ACC112 (cell line): Measurements from ENCODE around the gene CALN1.

Experiments
- H2AFZ ChIP-seq: fragments of 200-600 bp; sonication (generic); one replicate; pipeline ENCODE4 v1.6.0; 2017; ENCODE audit warnings: antibody characterized with exemption, low read length; ENCODE audit not compliant: unreplicated experiment
- H3K27ac ChIP-seq: fragments of 200-600 bp; sonication (generic); 2 replicates; pipeline ENCODE4 v1.5.1; 2014; ENCODE audit warnings: low read depth, mild to moderate bottlenecking, antibody characterized with exemption, low read length, moderate library complexity
- H3K27me3 ChIP-seq: fragments of 200-600 bp; sonication (generic); 2 replicates; pipeline ENCODE4 v1.6.1; 2014; ENCODE audit warnings: mild to moderate bottlenecking, antibody characterized with exemption, low read length, moderate library complexity, mixed read lengths; ENCODE audit not compliant: insufficient read depth
- H3K36me3 ChIP-seq: fragments of 200-600 bp; sonication (generic); 2 replicates; pipeline ENCODE4 v1.6.1; 2016; ENCODE audit warnings: mild to moderate bottlenecking, antibody characterized with exemption, low read length, moderate library complexity, mixed read lengths; ENCODE audit not compliant: insufficient read depth
- H3K4me1 ChIP-seq: fragments of 200-600 bp; sonication (generic); one replicate; pipeline ENCODE4 v1.6.1; 2016; ENCODE audit warnings: low read length, mixed read lengths; ENCODE audit not compliant: insufficient read depth, unreplicated experiment, control insufficient read depth
- H3K4me3 ChIP-seq: fragments of 200-600 bp; sonication (generic); 2 replicates; pipeline ENCODE4 v1.5.1; 2014; ENCODE audit warnings: mild to moderate bottlenecking, low read depth, low read length
- H3K79me2 ChIP-seq: fragments of 200-600 bp; sonication (generic); one replicate; pipeline ENCODE4 v1.6.0; 2016; ENCODE audit warnings: low read length; ENCODE audit not compliant: control insufficient read depth, unreplicated experiment, insufficient read depth

The CALN1 gene

DNA sequence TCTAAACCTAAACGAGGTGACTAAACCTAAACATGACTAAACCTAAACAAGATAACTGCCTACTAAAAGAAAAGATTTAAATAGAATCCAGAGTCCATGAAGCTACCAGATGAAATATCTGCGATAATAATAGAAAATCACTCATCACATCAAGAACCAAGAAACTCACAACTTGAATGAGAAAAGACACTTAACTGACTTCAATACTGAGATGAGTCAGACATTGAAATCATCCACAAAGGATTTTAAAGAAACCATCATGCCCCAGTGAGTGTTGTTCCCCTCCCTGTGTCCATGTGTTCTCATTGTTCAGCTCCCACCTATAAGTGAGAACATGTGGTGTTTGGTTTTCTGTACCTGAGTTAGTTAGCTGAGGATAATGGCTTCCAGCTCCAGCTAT, 416.0 kb downstream of the CALN1 start:
- Histone ChIP-seq H3K27ac (no peak overlapping the region), H3K4me3 (no peak overlapping the region), H3K27me3 (no peaks in the 10 kb centered on the region), H3K79me2 (no peaks in the 10 kb centered on the region), H3K4me1 (no peaks in the 10 kb centered on the region), H3K36me3 (no peaks in the 10 kb centered on the region), H2AFZ (no peak overlapping the region)

DNA sequence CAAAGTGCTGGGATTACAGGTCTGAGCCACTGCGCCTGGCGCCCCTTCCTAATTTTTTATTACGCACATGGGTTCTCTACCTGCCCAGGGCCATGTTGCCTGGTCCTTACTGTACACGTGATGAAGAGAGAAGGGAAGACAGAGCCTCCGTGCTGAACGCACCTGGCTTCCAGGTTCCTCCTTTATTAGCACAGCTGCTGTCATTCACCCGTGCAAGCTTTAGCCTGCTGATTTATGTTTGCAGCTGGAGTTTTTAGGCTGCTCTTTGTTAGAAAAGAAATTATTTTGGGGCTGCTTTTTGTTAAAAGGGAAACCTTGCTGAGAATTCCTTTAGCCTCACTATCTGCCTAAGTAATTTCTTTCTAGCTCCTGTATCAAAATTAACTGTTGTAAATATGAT, 417.0 kb downstream of the CALN1 start:
- Histone ChIP-seq H3K4me3 (no peak overlapping the region), H3K27me3 (no peaks in the 10 kb centered on the region), H3K79me2 (no peaks in the 10 kb centered on the region), H2AFZ (no peak overlapping the region), H3K4me1 (no peaks in the 10 kb centered on the region), H3K36me3 (no peaks in the 10 kb centered on the region), H3K27ac (no peak overlapping the region)

DNA sequence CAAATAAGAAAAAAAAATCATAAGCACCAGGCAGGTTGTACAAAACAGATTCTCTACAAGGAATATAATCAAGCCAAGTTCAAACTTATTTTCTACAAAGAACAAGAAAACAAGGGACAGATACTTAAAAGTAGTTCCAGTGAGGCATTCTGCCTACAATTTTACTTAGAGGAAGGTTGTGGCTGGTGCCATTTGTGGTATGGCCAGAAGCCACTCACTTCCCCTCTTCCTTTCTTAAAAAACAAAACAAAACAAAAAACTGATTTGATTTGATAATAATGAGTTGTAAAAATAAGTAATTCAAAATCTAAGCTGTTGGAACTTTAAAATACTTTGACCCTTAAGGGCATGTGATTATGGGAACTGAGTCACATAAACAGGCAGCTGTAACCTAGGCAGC, 420.6 kb downstream of the CALN1 start:
- H3K4me1 ChIP-seq: no peaks in the 10 kb centered on the region
- H3K79me2 ChIP-seq: no peaks in the 10 kb centered on the region

DNA sequence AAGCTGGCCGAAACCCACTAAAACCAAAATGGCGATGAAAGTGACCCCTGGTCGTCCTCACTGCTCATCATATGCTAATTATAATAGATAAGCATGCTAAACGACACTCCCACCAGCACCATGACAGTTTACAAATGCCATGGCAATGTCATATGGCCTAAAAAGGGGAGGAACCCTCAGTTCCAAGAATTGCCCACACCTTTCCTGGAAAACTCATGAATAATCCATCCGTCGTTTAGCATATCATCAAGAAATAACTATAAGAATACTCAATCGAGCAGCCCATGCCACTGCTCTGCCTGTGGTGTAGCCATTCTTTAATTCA, 422.0 kb downstream of the CALN1 start:
- Histone ChIP-seq H3K4me1 (no peaks in the 10 kb centered on the region), H3K4me3 (no peak overlapping the region), H3K79me2 (no peaks in the 10 kb centered on the region), H3K27me3 (no peaks in the 10 kb centered on the region), H3K27ac (no peak overlapping the region), H2AFZ (no peak overlapping the region), H3K36me3 (no peaks in the 10 kb centered on the region)

More for the DNA sequence above, 420.6 kb downstream of the CALN1 start:
- Histone ChIP-seq H2AFZ (no peak overlapping the region), H3K27me3 (no peaks in the 10 kb centered on the region), H3K36me3 (no peaks in the 10 kb centered on the region), H3K4me3 (no peak overlapping the region), H3K27ac (no peak overlapping the region)

DNA sequence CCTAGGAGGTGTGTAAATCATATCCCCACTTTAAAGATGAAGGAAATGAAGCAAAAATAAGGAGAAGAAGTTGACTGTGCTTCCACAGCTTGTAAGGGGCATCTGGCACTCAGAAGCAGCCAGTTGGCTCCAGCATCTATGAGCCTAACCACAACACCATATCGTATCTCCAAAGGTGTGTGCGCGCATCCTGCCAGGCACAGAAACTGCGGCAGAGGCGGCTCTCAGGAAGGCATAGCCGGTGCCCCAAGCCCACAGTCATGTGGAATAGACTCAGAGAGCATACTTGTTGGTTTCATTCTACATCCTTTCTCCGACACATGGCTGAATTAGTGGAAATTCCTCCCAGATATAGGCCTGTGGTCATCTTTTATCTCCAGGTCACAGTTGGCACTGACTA, 423.9 kb downstream of the CALN1 start:
- no peaks in the 10 kb centered on the region for H3K27me3 ChIP-seq

DNA sequence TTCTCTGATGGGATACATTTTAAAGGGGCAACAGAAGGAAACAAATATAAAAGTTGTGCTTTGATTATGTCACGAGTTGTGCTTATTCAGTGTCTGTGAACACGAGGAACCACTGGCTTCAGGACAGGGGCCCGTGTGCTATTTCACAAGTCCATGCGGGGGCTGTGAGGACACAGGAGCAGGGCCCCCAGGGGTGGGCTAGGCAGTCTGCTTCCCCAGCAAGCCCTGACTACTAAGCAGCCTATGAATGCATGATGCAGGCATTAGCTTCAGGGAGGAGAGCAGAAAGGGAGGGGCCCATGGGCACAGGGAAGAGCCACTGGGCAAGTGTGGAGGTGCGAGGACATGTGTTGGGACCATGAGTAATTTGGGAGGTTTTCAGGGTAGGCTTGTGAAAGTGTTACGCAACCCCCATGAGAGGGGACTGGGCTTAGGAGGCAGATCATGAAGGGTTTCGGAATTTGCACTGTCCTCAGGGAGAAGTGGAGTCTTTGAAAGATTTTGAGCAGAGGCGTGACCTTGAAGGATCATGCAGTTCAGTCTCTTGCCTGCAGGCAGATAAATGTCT, 424.9 kb downstream of the CALN1 start:
- Histone ChIP-seq H3K27ac (no peak overlapping the region), H3K4me1 (no peaks in the 10 kb centered on the region), H3K4me3 (no peak overlapping the region), H2AFZ (no peak overlapping the region), H3K36me3 (no peaks in the 10 kb centered on the region), H3K79me2 (no peaks in the 10 kb centered on the region), H3K27me3 (no peaks in the 10 kb centered on the region)

More for the DNA sequence above, 423.9 kb downstream of the CALN1 start:
- Histone ChIP-seq H3K4me1 (no peaks in the 10 kb centered on the region), H2AFZ (no peak overlapping the region), H3K36me3 (no peaks in the 10 kb centered on the region), H3K4me3 (no peak overlapping the region), H3K27ac (no peak overlapping the region), H3K79me2 (no peaks in the 10 kb centered on the region)

DNA sequence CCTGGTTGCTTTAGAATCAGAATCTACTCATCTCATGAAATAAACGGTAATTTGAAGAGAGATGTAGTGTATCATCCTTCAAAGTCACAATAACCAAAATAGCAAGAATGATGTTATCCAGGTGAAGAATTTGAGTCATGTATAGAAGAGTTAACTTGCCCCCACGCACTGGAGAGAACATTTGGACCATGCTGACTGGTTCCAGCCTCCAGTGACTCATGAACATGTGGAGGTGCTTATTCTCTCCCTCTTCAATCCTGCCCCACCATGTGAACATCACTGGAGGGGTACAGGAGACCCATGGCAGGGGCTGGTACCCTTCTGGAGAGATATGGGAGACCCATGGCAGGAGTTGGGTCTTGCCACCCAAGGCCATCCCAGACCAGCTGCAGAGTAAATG, 427.8 kb downstream of the CALN1 start:
- H3K27me3 ChIP-seq: no peaks in the 10 kb centered on the region
- no peaks in the 10 kb centered on the region for H3K4me1 ChIP-seq
- H3K4me3 ChIP-seq: no peak overlapping the region
- no peaks in the 10 kb centered on the region for H3K79me2 ChIP-seq
- H2AFZ ChIP-seq: no peak overlapping the region
- no peak overlapping the region for H3K27ac ChIP-seq
- H3K36me3 ChIP-seq: no peaks in the 10 kb centered on the region

DNA sequence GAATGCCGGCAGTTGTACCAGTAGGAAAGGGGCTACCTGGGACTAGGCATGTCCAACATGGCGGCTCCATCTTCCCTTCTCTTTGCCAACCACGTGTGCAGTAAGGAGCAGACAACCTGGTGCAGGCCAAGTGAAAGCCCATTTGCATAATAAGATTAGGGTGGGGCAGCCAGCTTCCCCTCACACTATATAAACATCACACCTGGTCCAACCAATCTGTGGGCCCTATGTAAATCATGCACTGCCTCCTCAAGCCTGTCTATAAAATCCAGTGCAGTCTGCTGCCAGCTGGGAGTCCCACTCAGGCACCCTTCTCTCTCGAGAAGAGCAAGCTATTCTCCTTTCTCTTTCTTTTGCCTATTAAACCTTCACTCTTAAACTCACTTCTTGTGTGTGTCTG, 429.3 kb downstream of the CALN1 start:
- no peaks in the 10 kb centered on the region for H3K4me1 ChIP-seq
- H3K27me3 ChIP-seq: no peaks in the 10 kb centered on the region
- H3K27ac ChIP-seq: no peak overlapping the region
- no peaks in the 10 kb centered on the region for H3K79me2 ChIP-seq
- no peak overlapping the region for H2AFZ ChIP-seq
- H3K36me3 ChIP-seq: no peaks in the 10 kb centered on the region
- H3K4me3 ChIP-seq: no peak overlapping the region

DNA sequence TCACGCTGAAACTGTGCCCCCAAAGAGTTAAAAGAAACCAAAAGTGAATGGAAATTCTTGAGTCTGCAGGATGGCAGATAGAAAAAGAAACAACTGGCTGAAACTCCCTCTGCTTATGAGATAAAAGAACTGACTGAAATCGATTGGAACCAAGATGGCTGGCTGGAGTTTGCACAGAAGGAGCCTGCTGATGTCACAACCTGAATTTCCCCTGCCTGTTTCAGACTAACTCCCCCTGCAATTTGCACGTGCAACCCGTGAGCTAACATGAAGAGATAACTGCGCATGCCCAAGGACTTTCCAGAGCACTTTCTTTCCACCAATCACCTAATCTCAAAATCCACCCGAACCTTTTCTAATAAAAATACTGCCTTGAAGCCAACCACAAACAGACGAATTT, 435.5 kb downstream of the CALN1 start:
- Histone ChIP-seq H3K27ac (no peak overlapping the region), H2AFZ (no peak overlapping the region), H3K36me3 (no peaks in the 10 kb centered on the region), H3K27me3 (no peaks in the 10 kb centered on the region), H3K79me2 (no peaks in the 10 kb centered on the region), H3K4me3 (no peak overlapping the region), H3K4me1 (no peaks in the 10 kb centered on the region)

DNA sequence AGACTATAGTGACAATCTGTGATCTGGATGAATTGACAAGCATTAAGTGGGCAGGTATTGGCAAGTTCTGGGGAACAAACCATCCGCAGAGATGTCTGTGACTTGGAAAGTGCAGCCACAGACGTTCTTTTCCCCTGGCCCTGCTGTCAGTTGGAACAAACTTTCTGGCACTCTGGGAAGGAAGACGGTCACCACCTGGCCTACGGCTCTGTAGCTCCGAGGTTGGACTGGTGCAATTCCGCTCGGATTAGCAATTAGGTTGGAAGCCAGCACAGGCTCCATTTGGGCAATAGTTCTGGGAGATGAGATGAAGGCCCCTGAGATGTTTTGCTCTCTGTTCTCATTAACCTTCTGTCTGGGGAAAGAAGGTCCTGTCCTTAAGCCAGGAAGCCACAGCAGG, 437.5 kb downstream of the CALN1 start:
- Histone ChIP-seq H3K79me2 (no peaks in the 10 kb centered on the region), H2AFZ (no peak overlapping the region), H3K27me3 (no peaks in the 10 kb centered on the region), H3K4me3 (no peak overlapping the region), H3K36me3 (no peaks in the 10 kb centered on the region), H3K4me1 (no peaks in the 10 kb centered on the region), H3K27ac (no peak overlapping the region)

DNA sequence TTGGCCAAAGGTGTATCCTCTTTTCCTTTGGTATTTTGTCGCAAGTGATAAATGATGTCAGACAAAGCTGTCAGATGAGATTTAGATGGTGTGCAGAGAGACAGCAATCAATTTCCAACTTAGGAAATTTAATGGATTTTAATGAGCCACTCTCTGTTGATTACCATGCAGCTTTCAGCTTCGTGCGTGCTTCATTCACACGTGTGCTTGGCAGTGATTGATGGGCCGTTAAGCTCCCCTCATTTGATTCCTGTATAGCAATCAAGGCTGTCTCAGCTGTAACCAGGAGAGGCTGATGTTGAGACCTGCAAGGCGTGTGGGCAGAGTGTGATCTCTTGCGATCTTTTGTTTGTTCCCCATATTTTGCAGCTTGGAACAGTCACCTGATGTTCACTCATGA, 439.6 kb downstream of the CALN1 start:
- H3K4me1 ChIP-seq: no peaks in the 10 kb centered on the region
- H3K36me3 ChIP-seq: no peaks in the 10 kb centered on the region
- H3K27ac ChIP-seq: no peak overlapping the region
- no peaks in the 10 kb centered on the region for H3K79me2 ChIP-seq
- no peak overlapping the region for H3K4me3 ChIP-seq
- no peak overlapping the region for H2AFZ ChIP-seq
- no peaks in the 10 kb centered on the region for H3K27me3 ChIP-seq
